Activated T-cell treated with anti-CD3 and anti-CD28 coated beads for 4 hours (primary cell): ENCODE results near the gene CPD.

Experiments used
- DNase-seq: peaks from one replicate; pipeline ENCODE4 v3.0.0-alpha.2; 2020

Gene CPD

GRCh38 chr17:30357476-30357875, 21.3 kb upstream of the CPD start:
- no peak for DNase-seq

- no peak for DNase-seq
Measured at GRCh38 chr17:30358055-30358760, 20.5 kb upstream of the CPD start.

GRCh38 chr17:30360086-30360808, 18.5 kb upstream of the CPD start:
- DNase-seq: no peak

- DNase-seq: no peak
Measured at GRCh38 chr17:30361766-30362279, 16.9 kb upstream of the CPD start.

- peak; percentile 76 for DNase-seq
Measured at GRCh38 chr17:30363715-30364202, 15.0 kb upstream of the CPD start.

- DNase-seq: no peak
Measured at GRCh38 chr17:30366536-30366935, 12.2 kb upstream of the CPD start.

- DNase-seq: no peak
Measured at GRCh38 chr17:30368912-30369720, 9.6 kb upstream of the CPD start.

- DNase-seq: no peak
Measured at GRCh38 chr17:30369995-30370394, 8.7 kb upstream of the CPD start.

GRCh38 chr17:30372755-30373154, 6.0 kb upstream of the CPD start:
- DNase-seq: no peak

GRCh38 chr17:30375661-30376060, 3.1 kb upstream of the CPD start:
- no peak for DNase-seq

- DNase-seq: peak; percentile 38
Measured at GRCh38 chr17:30376621-30377452, 1.9 kb upstream of the CPD start.

- no peak for DNase-seq
Measured at GRCh38 chr17:30377574-30378240, 1.0 kb upstream of the CPD start.

GRCh38 chr17:30378241-30378824, 394 bp upstream of the CPD start:
- peak; percentile 40 for DNase-seq

GRCh38 chr17:30379303-30379902, 676 bp downstream of the CPD start:
- DNase-seq: peak; percentile 9

GRCh38 chr17:30379903-30380381, 1.2 kb downstream of the CPD start:
- DNase-seq: no peak

- no peak for DNase-seq
Measured at GRCh38 chr17:30380643-30381339, 2.1 kb downstream of the CPD start.

GRCh38 chr17:30381340-30381659, 2.6 kb downstream of the CPD start:
- no peak for DNase-seq

GRCh38 chr17:30382345-30382744, 3.6 kb downstream of the CPD start:
- no peak for DNase-seq

- DNase-seq: no peak
Measured at GRCh38 chr17:30388321-30389179, 9.8 kb downstream of the CPD start.
